Testis (tissue), 2 donors: Measurements from ENCODE around the gene TBC1D10A.

Experiments used
- POLR2A ChIP-seq: fragments of 450-650 bp; IDR thresholded peaks from one replicate; pipeline ENCODE4 v1.6.1; 2017; ENCODE audit warnings: antibody characterized with exemption, mild to moderate bottlenecking, moderate library complexity
- TF ChIP-seq, protein P1 (sequence below), 3 experiments: fragments of 450-650 bp in 2 of 3; fragments of 200-600 bp in 1 of 3; sonication (generic) in 1 of 3; IDR thresholded peaks; one replicate each; pipeline ENCODE4 v1.5.1; 2016 to 2019; ENCODE audit warnings: antibody characterized with exemption in 3 of 3, mild to moderate bottlenecking in 2 of 3, moderate library complexity in 1 of 3

GRCh38 chr22:30246814-30247376 lies 79.8 kb downstream of the TBC1D10A start:
- TF ChIP-seq, protein P1, sequence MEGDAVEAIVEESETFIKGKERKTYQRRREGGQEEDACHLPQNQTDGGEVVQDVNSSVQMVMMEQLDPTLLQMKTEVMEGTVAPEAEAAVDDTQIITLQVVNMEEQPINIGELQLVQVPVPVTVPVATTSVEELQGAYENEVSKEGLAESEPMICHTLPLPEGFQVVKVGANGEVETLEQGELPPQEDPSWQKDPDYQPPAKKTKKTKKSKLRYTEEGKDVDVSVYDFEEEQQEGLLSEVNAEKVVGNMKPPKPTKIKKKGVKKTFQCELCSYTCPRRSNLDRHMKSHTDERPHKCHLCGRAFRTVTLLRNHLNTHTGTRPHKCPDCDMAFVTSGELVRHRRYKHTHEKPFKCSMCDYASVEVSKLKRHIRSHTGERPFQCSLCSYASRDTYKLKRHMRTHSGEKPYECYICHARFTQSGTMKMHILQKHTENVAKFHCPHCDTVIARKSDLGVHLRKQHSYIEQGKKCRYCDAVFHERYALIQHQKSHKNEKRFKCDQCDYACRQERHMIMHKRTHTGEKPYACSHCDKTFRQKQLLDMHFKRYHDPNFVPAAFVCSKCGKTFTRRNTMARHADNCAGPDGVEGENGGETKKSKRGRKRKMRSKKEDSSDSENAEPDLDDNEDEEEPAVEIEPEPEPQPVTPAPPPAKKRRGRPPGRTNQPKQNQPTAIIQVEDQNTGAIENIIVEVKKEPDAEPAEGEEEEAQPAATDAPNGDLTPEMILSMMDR (IDR thresholded peaks at IDR 0.05) = no peak
- TF ChIP-seq POLR2A = no peak
